Stimulated activated CD8-positive, alpha-beta memory T cell treated with anti-CD3 and anti-CD28 coated beads, Interleukin-2, amount 100 ng/mL, for 48 hours (primary cell): ENCODE measurements around the gene CYP11A1.
"Not testable (repeated sequence)": the region's sequence is repeated elsewhere in the genome, so short reads cannot be mapped to it uniquely, and the experiment has no call there.

Experiments used
- DNase-seq, 2 donors: peaks; one replicate each; pipeline ENCODE4 v3.0.0-alpha.2; 2020; ENCODE audit warnings: low read depth in 2 of 2

The CYP11A1 gene

DNA sequence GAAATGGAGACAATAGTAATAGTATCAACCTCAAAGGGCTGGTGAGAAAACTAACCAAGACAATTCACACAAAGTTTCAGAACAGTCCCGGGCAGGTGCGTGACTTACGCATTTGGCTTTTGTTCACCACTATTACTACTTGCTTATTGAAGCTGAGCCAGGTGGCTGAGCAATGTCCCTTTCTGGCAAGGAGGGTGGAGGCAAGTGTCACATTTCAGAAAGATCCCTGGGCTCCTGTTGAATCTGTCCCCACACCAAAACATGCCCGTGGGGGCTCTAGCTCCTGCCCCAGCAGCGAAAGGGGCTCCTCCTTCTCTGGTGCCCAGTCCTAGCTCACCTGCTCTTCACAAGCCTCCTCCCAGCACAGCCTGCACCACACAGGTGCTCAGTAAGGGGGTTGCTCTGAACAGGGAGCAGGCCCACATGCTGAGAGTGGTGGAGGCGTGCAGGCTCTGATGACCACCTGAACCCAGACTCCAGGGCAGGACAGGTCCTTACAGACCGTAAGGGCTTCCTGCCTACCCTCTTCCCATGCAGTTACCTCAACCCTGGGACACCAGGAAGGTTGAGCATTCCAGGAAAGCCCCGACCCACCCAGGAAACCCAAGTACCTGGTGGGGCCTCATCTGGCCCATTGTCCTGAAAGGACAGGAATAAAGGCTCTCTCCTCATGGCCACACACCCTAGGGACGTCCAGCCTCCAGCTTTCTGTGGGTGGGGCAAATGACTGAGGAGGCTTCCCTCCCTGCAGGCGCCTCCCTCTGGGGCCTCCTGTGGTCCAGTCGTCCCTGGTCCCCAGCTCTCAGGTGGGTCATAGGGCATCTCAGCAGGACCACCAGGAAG lies 33.7 kb upstream of the CYP11A1 start:
- DNase-seq: no peak

DNA sequence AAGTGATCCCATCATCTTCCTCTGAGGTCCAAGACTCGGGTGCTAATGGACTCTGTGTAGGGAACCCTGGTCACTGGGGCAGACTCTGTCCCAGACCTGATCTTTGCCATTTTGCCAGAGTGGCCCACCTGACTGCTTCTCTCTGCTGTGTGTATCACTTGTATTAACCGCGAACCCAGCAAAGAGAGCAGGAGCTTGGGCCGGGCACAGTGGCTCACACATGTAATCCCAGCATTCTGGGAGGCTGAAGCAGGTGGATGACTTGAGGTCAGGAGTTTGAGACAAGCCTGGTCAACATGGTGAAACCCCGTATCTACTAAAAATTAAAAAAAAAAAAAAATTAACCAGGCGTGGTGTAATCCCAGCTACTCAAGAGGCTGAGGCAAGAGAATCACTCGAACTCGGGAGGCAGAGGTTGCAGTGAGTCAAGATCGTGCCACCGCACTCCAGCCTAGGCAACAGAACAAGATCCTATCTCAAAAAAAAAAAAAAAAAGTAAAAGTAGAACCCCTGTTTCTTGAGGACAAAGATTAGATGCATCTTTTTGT lies 32.9 kb upstream of the CYP11A1 start:
- no peak for DNase-seq

DNA sequence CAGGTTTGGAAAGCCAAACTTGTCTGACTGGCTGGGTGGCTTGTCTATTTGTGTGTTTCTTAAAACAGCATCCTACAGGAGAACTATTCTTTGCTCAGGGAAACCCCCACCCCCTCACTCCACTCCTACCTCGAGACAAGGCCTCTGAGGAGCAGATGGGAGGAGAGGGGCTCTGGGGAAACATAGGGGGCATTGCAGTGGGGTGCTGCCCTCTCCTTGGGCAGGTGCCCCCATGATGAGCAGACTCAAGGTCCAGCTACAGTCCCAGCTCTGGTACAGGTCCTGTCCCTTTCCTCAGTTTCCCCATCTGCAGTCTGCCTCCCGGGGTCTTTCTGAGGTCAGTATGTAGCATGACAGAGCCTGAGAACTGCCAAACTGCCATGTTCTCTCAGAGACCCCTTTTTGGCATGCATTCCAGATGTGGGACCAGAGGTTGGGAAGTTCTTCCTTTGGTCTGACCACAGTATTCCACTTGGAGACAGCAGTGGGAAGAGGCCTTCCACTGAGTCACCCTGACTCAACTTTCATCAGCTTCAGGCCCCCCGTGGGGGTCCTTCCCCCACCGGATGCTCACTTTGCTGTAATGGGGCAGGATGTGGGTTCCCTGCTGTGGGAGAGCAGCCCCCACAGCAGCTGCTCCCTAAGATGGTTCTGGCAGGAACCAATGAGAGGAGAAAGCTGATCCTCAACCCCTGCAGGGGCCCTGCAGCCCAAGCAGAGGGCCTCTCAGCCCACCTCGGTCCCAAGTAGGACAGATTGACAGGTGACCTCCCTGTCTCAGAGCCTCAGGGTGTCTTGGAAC lies 32.3 kb upstream of the CYP11A1 start:
- DNase-seq: peak in 1 of 2 donors; percentile 61

DNA sequence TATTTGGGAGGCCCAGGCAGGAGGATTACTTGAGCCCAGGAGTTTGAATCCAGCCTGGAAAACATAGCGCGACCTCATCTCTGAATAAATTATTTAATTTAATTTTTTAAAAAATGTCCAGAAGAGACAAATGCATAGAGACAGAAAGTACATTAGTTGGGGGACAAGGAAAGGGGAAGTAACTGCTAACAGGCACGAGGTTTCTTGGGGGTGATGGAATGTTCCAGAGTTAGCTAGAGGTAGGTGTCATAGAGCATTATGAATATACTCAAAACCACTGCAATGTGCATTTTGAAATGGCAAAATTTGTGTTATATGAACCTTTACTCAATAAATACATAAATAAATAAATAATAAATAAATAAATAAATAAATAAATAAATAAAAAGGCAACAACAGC lies 31.7 kb upstream of the CYP11A1 start:
- DNase-seq: no peak

DNA sequence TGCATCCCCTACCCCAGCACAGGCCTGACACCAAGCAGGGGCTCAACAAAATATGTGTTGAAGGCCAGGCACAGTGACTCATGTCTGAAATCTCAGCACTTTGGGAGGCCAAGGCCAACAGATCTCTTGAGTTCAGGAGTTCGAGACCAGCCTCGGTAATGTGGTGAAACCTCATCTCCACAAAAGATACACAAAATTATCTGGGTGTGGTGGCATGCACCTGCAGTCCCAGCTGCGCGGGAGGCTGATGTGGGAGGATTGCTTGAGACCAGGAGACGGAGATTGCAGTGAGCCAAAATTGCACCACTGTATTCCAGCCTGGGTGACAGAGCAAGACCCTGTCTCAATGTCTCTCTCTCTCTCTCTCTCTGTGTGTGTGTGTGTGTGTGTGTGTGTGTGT lies 30.7 kb upstream of the CYP11A1 start:
- DNase-seq: no peak

DNA sequence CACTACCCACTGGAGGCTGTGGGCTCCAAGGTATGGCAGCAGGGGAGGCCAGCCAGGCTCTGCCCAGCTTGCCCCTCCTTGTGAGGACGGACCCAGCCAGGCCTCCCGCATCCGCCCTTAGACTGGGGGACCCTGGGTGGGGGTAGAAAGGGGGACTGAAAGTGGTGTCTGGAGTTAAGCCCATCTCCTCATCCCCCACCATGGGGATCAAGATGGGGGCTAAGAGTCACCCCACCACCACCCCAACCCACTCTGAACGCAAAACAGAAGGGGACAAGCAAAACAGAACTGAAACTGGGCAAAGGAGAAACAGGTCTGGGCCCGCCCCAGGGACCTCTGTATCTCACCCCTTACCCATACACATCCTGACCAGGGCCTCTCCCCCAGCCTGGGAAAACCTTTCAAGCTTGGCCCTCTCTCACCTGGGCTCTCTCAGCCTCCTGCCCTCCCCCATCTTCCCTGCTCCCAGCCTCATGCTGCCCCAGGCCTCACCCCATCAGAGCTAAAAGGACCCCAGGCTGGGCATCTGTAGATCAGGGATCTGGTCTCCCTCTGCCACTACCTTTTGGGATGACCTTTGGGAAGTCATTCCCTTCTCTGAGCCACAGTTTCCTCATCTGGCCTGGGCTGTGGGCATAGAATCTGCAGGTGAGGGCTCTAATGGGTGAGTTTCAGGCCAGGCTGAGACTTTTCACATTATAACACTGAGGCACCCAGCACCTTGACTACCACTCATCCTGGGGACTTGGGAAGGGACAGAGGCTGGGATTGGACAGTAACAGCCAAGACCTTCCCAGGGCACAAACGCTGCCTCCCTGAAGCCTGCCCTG lies 30.0 kb upstream of the CYP11A1 start:
- DNase-seq: no peak

DNA sequence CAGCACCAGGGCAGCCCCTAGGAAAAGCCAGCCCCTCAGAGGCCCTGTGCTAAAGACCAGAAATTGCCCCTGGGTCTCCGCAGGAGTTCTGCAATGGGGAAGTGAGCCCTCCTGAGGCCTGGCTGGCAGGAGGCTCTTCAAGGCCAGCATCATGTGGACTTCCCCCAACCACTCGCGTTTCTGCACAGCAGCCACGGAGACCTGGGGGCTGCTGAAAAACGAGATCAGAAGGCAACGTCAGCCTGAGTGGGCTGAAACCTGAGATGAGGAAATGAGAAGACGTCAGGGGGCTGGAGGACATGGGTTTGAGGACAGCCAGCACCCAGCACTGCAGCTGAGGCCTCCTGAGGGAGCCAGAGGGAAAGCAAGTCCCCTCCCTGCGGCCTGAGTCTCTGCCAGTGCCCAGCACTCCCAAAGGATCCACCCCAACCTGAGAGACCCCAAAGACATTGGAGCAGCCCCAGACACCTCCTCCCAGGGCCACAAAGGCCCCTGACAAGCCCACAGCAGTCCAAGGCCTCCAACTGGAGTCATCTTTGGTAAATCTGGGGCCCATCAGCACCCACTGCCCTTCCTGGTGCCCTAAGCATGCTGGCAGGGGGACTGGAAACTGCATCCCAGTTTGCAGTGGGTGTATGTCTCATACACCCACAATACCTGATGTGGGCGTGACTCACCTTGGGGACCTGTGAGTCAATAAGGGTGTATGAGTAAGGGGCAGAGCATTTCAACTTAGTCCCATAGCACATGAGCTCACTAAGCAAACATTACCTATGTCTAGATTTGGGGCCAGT lies 29.2 kb upstream of the CYP11A1 start:
- DNase-seq: peak in 1 of 2 donors; percentile 64

DNA sequence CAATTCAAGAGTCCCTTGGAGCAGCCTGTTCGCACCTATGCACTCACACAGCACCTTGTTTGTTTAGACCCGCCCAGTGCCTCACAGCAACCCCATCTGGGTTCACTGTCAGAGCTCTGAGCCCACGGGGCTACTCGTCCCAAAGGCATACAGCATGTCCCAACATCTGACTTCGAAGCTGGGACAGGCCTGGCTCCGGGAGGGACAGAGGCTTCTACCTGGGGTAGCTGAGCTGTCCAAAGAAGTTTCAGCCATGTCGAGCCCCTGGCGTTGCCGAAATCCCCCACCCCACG lies 28.6 kb upstream of the CYP11A1 start:
- no peak for DNase-seq

DNA sequence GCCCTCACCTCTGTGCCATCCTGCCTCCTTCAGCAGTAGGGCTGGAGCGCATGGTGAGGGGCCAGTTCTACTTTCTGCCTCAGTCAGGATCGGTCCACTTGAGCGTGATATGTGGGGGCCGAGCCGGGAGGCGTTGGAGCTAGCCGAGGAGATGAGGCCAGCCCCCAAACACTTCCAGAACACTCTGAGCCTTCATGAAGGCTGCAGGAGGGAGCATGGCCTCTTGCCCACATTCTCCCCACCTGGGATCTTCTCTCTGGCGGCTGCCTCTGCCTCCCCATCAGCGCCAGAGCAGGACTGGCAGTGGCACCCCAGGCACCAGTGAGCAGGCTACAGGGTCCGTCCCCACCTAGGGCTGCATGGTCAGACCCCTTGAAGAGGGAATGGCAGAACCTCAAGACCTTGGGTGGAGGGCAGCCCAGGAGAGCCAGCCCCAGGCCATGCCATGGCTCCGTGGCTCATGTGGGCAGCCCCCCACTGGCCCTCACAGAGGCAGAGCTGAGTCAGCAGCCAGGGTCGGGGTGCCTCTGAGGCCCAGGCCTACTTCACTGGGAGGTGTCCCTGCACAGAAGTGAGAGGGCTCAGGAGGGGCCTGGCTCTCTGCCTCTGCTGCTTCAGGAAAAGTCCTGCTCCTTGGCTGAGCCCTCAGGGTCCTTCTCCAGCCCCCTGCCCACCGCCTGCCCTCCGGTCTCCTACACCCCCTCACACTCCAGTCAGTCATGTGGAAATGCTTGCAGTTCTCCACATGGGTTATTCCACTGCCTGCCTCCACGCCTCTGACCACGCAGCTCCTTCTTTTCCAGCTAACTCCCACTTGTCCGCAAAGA lies 28.1 kb upstream of the CYP11A1 start:
- no peak for DNase-seq

DNA sequence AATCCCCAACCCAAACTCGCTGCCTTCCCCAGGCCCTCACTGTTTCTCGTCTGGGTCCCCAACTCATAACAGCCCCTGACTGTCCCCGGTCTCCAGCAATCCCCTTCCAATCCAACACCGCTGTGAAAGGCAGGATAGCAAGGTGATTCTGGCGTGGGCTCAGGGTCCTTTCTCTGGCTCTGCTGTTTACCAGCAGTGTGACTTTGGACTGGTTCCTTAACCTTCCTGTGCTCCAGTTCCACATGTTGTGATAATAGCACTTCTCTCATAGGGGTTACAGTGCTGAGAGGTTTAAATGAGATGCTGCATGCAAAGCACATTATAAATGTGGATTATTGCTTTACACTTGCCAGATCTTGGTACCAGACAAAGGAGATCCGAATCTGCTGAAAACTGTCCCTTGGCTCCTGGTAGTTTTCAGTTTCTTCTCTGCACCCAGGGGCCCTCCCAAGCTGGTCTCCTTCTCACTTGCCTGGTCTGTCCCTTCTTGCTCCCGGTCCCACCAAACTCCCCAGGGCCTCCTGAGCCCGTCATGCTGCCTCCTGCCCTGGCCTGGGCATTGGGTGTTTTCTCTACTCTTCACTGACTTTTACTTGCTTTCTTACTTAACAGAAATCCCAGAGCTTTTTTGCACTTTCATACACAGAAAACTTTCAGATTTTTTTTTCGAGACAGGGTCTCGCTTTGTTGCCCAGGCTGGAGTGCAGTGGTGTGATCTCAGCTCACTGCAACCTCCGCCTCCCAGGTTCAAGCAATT lies 26.8 kb upstream of the CYP11A1 start:
- no peak for DNase-seq

DNA sequence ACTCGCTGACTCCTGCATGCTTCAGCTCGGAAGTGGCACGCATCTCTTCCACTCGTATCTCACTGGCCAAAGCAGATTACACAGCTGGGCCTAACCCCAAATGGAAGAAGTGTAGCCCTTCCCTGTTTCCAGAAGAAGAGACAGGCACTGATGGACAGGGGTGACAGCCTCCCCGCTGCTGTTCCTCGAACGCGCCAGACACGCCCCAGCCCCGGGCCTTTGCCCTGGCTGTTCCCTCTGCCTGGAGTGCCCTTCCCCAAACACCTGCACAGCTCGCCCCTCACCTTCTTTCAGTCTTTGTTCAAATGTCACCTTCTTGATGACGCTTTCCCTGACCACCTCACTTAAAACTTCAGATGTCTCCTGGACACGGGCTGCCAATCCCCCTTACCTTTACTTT lies 26.0 kb upstream of the CYP11A1 start:
- DNase-seq: no peak

DNA sequence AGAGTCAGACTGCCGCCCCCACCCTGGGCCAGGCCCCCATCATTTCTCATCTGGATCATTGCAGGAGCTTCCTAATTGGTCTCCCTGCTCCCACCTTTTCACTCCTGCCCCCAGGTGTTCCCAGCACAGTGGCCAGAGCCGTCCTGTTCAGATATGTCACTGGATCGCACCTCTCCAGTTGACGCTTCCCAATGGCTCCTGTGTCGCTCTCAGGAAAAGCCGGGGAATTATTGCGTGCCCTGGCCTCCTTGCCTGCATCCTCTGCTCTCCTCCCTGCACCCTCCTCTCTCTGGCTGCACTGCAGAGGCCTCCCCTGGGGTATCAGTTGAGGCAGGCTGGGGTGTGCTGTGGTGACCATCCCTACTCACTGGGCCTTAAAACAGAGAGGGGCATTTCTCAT lies 25.5 kb upstream of the CYP11A1 start:
- no peak for DNase-seq

DNA sequence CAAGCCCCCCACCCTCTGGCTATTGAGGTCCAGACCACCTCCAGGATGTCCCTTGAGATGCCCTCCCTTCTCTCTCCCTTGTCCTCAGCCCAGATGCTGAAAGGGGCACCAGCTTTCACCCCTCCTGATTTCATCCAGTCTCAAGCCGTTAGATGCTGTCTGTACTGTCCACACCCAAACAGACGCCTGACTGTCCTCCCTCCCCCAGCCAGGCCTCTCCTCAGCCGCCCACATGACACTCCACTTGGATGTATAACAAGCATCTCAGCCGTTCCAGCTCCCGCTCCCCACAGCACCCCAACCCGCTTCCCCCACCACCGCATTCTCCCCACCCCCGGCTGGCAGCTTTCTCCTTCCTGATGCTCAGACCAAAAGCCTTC lies 25.0 kb upstream of the CYP11A1 start:
- no peak for DNase-seq

DNA sequence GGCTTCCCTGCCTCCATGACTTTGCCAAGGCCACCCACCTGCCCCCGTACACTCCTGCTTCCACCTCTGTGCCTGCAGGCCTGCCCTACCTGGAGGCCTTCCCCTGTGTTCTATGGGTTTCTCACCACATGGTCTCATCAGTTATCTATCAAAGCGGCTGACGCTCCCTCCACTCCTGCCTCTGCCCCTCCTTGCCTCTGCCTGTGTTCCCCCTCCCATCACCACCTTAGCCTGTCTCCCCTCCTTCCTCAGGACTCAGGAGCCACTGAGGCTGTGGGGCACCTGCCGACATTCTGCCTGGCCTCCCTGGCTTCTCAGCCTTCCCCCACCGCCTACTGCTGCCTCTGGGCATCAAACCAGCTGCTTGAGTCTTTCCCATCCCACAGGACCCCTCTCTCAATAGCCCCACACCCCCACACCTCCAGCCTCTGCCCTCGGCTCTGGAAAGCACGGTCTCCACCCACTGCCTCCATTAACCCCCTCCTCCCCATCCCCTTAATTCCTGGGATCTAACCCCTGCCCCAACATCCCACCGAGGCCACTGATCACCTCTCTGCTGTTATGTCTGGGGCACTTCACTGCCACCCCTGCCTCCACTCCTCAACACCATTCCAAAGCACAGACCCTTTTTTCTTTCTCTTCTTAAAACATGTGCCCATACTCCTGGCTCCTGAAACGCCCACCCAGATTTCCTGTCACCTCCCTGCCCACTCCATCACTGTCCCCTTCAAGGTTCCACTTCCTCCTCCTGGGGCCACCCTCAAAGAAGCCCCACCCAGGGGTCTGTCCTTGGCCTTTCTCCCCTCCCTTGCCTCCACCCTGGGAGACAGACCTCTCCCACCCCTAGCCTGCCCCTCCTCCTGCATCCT lies 24.4 kb upstream of the CYP11A1 start:
- DNase-seq: no peak

DNA sequence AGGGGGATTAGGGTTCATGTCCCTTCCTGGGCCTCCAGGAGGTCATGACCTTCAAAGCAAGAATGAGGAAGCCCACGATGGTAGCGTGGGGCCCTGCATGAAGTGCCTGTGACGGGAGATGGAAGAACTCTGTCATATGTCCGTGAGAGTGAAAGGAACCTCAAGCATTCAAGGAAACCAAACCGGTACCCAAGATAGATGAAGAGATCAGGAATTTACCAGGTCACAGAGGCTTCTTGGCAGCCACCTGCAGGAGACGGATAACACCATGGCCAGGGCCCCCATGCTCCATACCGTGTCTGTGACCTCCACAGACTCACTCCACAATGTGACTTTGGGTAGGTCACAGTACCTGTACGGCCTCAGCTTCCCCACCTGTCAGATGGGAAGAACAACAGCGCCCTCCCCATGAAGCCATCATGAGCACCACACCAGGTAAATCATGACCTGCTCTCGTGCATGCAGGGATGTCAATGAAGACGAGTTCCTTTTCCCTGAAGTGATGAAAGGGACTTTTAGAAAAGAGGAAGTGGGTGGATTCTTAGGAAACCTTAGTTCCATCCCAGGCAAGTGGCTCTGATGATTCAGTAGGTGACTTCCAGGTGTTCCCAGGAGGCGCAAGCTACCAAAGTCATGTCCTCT lies 23.3 kb upstream of the CYP11A1 start:
- DNase-seq: no peak

DNA sequence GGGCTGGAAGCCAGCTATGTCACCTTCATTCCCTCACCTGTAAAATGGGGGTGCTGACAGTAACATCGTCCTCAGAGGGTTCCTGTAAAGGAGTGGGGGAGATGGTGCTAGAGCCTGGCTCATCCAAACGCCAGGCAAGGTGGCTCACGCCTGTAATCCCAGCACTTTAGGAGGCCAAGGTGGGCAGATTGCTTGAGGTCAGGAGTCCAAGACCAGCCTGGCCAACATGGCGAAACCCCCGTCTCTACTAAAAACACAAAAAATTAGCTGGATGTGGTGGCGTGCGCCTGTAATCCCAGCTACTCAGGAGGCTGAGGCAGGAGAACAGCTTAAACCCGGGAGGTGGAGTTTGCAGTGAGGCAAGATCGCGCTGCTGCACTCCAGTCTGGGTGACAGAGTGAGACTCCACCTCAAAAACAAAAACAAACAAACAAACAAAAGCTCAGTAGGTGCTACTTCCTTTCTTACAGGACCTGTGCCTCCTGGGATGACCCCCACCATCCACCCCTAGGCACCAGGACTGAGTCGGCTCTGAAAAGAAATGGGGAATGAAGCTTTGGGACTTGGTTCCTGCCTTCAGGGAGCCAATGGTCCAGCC lies 22.7 kb upstream of the CYP11A1 start:
- DNase-seq: not testable (repeated sequence)

DNA sequence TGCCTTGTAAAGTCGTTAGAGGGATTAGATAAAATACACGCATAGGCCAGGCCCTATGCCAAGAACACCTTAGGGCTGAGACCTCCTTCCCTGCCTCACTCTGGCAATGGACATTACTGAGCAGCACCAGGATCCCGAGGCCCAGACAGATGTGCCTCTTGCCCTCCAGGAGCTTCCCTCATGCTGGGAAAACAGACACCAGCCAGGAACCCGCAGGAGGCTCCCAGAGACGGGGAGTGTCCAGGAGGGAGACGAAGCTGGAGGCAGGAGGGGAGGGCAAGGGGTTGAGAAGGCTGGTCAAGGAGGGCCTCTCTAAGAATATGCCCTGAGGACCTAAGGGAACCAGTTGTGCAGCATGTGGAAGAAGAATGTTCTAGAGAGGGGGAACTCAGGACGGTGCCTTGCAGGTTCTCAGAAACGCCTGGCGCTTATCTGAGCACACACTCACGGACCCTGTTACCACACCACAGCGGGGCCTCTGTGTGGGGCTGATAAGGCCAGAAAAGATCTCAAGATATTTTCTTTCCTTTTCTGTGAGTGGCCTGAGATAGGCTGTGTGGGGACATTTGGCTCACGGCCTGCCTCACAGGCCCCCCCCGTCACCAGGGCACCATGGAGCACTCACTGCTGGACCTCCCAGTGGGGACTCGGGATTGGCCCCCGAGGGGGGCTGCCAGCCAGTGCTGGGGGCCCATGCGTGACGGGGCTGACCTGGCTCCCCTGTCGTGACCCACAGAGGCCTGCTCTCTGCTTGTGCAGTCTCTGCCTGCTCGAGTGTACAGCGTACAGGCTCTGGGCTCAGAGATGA lies 22.0 kb upstream of the CYP11A1 start:
- DNase-seq: no peak
